ENCODE results near the gene KIF1B. TPM values are rescaled to one million over a fixed set of nuclear protein-coding genes. Genes with fewer than 3 reads are reported as not detected.
A peak's percentile ranks its signal among the peaks of the same experiment; 100 is the strongest.

The KIF1B gene
- total RNA-seq, result 66.8 TPM
- long read RNA-seq, full-length matches to known transcripts, result 6 of 68 reads
- long read RNA-seq, partial matches to known transcripts, result 8 of 68 reads
- long read RNA-seq, other reads (novel, unspliced or antisense), result 54 of 68 reads

- intact Hi-C loops (cut with DNase I), result loop anchor here (1.0 to 10.0 kb wide), 2 partner anchors 55 to 129 kb away; no protein-coding TSS in a partner anchor
- DNase-seq, result peak; percentile 99
- peak; percentile 96 for ATAC-seq (ENCODE audit: poor library complexity)
These were observed at the start of gene KIF1B for GRCh38 chr1:10209905-10210810. KIF1B (plus strand) TSS chr1:10210570; CDS start chr1:10232329, 21,759 bp downstream.

- DNase-seq, result no peak
- intact Hi-C loops (cut with DNase I), result no loop called here
- peak; percentile 30 for ATAC-seq (ENCODE audit: poor library complexity)
These were observed 49.4 kb upstream of the KIF1B start for GRCh38 chr1:10160907-10161490.

GRCh38 chr1:10161541-10162290, 48.7 kb upstream of the KIF1B start:
- DNase-seq (peak; percentile 64), ATAC-seq (ENCODE audit: poor library complexity) (peak; percentile 89)
- intact Hi-C loops (cut with DNase I), result no loop called here

GRCh38 chr1:10168912-10169514, 41.4 kb upstream of the KIF1B start:
- DNase-seq, result no peak
- intact Hi-C loops (cut with DNase I), result no loop called here
- no peak for ATAC-seq (ENCODE audit: poor library complexity)

GRCh38 chr1:10170239-10170574, 40.2 kb upstream of the KIF1B start:
- DNase-seq (no peak), ATAC-seq (ENCODE audit: poor library complexity) (no peak)
- intact Hi-C loops (cut with DNase I), result no loop called here

- no peak for ATAC-seq (ENCODE audit: poor library complexity)
- DNase-seq, result no peak
- intact Hi-C loops (cut with DNase I), result no loop called here
These were observed 39.1 kb upstream of the KIF1B start for GRCh38 chr1:10171105-10171767.

GRCh38 chr1:10171995-10172669, 38.2 kb upstream of the KIF1B start:
- no peak for ATAC-seq (ENCODE audit: poor library complexity)
- intact Hi-C loops (cut with DNase I), result no loop called here
- no peak for DNase-seq

GRCh38 chr1:10173582-10173981, 36.8 kb upstream of the KIF1B start:
- ATAC-seq (ENCODE audit: poor library complexity), result no peak
- intact Hi-C loops (cut with DNase I), result no loop called here
- no peak for DNase-seq

- ATAC-seq (ENCODE audit: poor library complexity), result no peak
These were observed 32.5 kb upstream of the KIF1B start for GRCh38 chr1:10177876-10178275.

GRCh38 chr1:10178597-10179405, 31.6 kb upstream of the KIF1B start:
- DNase-seq, result no peak
- no peak for ATAC-seq (ENCODE audit: poor library complexity)
- intact Hi-C loops (cut with DNase I), result no loop called here

More at GRCh38 chr1:10177876-10178275, 32.5 kb upstream of the KIF1B start:
- intact Hi-C loops (cut with DNase I), result no loop called here
- no peak for DNase-seq

GRCh38 chr1:10179406-10180091, 30.8 kb upstream of the KIF1B start:
- no peak for DNase-seq
- intact Hi-C loops (cut with DNase I), result no loop called here
- no peak for ATAC-seq (ENCODE audit: poor library complexity)

GRCh38 chr1:10181154-10181553, 29.2 kb upstream of the KIF1B start:
- ATAC-seq (ENCODE audit: poor library complexity), result no peak
- DNase-seq, result no peak
- intact Hi-C loops (cut with DNase I), result no loop called here

GRCh38 chr1:10185759-10186158, 24.6 kb upstream of the KIF1B start:
- no peak for ATAC-seq (ENCODE audit: poor library complexity)
- intact Hi-C loops (cut with DNase I), result no loop called here
- DNase-seq, result no peak

GRCh38 chr1:10186331-10187025, 23.9 kb upstream of the KIF1B start:
- no peak for DNase-seq
- intact Hi-C loops (cut with DNase I), result no loop called here
- ATAC-seq (ENCODE audit: poor library complexity), result no peak

- no peak for DNase-seq
These were observed 23.4 kb upstream of the KIF1B start for GRCh38 chr1:10187026-10187334.

GRCh38 chr1:10188133-10188650, 22.2 kb upstream of the KIF1B start:
- DNase-seq, result no peak
- intact Hi-C loops (cut with DNase I), result no loop called here
- no peak for ATAC-seq (ENCODE audit: poor library complexity)

More at GRCh38 chr1:10187026-10187334, 23.4 kb upstream of the KIF1B start:
- no peak for ATAC-seq (ENCODE audit: poor library complexity)
- intact Hi-C loops (cut with DNase I), result no loop called here
